Inferior parietal cortex (tissue), 1 donor: ENCODE data around the gene TMA7.
A peak's percentile ranks its signal among the peaks of the same experiment; 100 is the strongest.
"Not testable (repeated sequence)": the region's sequence is repeated elsewhere in the genome, so short reads cannot be mapped to it uniquely, and the experiment has no call there.

ENCODE experiments used
- DNase-seq: peaks from one replicate; pipeline ENCODE4 v3.0.0-alpha.2; 2016; ENCODE audit errors: extremely low spot score

Gene TMA7

GRCh38 chr3:48439820-48440589, at the start of gene TMA7, which contains the start of gene CCDC51:
TMA7 (plus strand) TSS chr3:48440257; CDS start chr3:48440297, 40 bp downstream.
CCDC51 (minus strand) TSS chr3:48440119; CDS start chr3:48435128, 4,991 bp downstream.
- peak; percentile 98 for DNase-seq

GRCh38 chr3:48394391-48394790, 45.7 kb upstream of the TMA7 start:
- no peak for DNase-seq

- DNase-seq = no peak
Measured at GRCh38 chr3:48395714-48396113, 44.3 kb upstream of the TMA7 start.

- DNase-seq = no peak
Measured at GRCh38 chr3:48397767-48398681, 42.0 kb upstream of the TMA7 start.

GRCh38 chr3:48398701-48399386, 41.2 kb upstream of the TMA7 start:
- DNase-seq = no peak

- DNase-seq = no peak
Measured at GRCh38 chr3:48399387-48400172, 40.5 kb upstream of the TMA7 start.

- peak; percentile 83 for DNase-seq
Measured at GRCh38 chr3:48400824-48401433, 39.1 kb upstream of the TMA7 start.

GRCh38 chr3:48401434-48401901, 38.6 kb upstream of the TMA7 start:
- not testable (repeated sequence) for DNase-seq

GRCh38 chr3:48402281-48402732, 37.8 kb upstream of the TMA7 start:
- peak; percentile 22 for DNase-seq

- DNase-seq = no peak
Measured at GRCh38 chr3:48402907-48403306, 37.1 kb upstream of the TMA7 start.

- DNase-seq = no peak
Measured at GRCh38 chr3:48403533-48404439, 36.3 kb upstream of the TMA7 start.

- no peak for DNase-seq
Measured at GRCh38 chr3:48404440-48405342, 35.4 kb upstream of the TMA7 start.

- no peak for DNase-seq
Measured at GRCh38 chr3:48405343-48405881, 34.6 kb upstream of the TMA7 start.

GRCh38 chr3:48405971-48406370, 34.1 kb upstream of the TMA7 start:
- DNase-seq = no peak

GRCh38 chr3:48406443-48407431, 33.3 kb upstream of the TMA7 start:
- DNase-seq = no peak

GRCh38 chr3:48407542-48408099, 32.4 kb upstream of the TMA7 start:
- no peak for DNase-seq
